Activated CD8-positive, alpha-beta memory T cell treated with anti-CD3 and anti-CD28 coated beads, Interleukin-2, amount 50 U/mL, for 24 hours (primary cell): Measurements from ENCODE around the gene APBA2.

ENCODE experiments used
- DNase-seq: peaks from one replicate; pipeline ENCODE4 v3.0.0-alpha.2; 2020; ENCODE audit errors: extremely low read depth

APBA2 gene

GRCh38 chr15:29102911-29103823, 217.4 kb downstream of the APBA2 start:
- DNase-seq, result no peak

- DNase-seq, result no peak
Observed at GRCh38 chr15:29103824-29104565, 218.2 kb downstream of the APBA2 start.

DNA sequence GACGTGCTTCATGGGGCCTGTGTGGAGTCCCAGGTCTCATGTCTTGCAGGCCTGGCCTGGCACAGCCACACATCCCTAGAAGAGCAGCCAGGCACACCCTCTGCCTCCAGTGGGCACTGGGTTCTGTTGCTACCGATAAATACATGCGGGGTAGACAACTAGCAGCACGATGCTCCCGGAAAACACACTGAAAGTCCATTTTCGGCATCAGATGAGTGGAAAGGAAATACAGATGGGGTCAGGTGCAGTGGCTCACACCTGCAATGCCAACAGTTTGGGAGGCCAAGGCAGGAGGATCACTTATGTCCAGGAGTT, 218.7 kb downstream of the APBA2 start:
- no peak for DNase-seq

DNA sequence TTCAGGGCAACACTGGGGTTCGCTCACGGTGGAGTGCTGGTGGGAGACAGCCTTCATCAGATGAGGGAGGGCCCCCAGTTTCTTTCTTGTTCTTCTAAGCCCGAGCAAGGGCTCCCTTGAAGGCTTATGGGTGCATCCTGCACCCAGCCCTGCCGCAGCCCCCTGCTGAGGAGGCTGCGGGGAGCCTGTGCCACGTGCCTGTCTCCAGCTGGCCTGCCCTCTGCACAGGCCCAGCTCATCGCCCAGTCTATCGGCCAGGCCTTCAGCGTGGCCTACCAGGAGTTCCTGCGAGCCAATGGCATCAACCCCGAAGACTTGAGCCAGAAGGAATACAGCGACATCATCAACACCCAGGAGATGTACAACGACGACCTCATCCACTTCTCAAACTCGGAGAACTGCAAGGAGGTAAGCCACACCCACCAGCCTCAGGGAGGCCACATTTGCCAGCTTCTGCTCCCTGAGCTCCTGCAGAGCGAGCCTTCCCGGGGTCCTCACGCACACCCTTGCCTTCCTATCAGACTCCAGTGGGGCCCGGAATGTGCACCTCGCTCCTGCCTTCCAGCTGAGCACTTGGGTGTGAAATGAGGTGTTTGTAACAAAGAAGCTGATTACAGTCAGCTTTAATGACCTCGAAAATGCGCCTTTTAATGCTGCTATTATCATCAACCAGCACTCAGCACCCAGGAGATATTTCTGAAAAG, 219.5 kb downstream of the APBA2 start:
- no peak for DNase-seq

GRCh38 chr15:29106116-29106515, 220.3 kb downstream of the APBA2 start:
- DNase-seq, result no peak

DNA sequence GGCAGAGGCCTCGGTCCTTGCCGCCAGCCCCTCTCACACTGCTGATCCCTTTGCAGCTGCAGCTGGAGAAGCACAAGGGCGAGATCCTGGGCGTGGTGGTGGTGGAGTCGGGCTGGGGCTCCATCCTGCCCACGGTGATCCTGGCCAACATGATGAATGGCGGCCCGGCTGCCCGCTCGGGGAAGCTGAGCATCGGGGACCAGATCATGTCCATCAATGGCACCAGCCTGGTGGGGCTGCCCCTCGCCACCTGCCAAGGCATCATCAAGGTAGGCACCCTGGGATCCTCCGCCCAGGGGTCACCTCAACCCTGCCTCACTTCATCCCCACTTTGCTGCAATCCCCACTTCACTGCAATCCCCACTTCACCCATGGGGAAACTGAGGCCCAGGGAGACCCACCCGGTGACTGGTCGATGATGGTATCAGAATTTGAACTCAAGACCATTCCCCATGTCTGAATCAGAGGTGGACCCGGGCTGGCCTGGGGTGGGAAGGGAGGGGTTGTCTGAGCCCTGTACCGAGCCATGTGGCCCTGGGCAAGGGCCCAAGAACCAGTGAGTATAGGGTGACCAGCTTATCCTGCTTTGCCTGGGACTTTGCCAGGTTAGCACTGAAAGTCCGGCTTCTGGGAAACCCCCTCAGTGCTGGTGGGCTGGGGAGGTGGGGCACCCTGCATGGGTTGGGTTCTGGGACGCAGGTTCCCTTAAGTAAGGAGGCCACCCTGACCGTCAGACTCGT, 220.9 kb downstream of the APBA2 start:
- DNase-seq, result no peak

GRCh38 chr15:29107291-29107890, 221.6 kb downstream of the APBA2 start:
- DNase-seq, result no peak

GRCh38 chr15:29107971-29108645, 222.3 kb downstream of the APBA2 start:
- no peak for DNase-seq

- no peak for DNase-seq
Observed at GRCh38 chr15:29109762-29110161, 224.0 kb downstream of the APBA2 start.

GRCh38 chr15:29110176-29110575, 224.4 kb downstream of the APBA2 start:
- DNase-seq, result no peak

DNA sequence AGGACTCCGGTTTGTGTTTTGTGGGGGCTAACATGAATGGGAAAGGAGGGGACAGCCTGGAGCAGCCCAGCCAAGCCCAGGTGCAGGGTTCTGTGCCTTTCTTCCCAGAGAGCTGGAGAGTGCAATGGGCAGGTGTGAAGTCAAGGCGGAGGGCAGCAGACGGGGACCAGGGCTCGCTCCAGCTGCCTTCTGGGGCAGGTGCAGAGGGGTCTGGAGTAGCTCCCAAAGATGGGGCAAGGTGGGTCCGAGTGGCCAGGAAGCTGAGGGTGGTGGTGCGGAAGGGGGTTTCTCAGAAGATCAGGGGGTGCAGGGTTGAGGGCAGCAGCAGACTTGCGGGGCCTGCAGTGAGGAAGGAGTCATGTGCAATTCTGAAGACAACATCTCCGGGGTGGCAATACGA, 225.0 kb downstream of the APBA2 start:
- DNase-seq, result no peak

DNA sequence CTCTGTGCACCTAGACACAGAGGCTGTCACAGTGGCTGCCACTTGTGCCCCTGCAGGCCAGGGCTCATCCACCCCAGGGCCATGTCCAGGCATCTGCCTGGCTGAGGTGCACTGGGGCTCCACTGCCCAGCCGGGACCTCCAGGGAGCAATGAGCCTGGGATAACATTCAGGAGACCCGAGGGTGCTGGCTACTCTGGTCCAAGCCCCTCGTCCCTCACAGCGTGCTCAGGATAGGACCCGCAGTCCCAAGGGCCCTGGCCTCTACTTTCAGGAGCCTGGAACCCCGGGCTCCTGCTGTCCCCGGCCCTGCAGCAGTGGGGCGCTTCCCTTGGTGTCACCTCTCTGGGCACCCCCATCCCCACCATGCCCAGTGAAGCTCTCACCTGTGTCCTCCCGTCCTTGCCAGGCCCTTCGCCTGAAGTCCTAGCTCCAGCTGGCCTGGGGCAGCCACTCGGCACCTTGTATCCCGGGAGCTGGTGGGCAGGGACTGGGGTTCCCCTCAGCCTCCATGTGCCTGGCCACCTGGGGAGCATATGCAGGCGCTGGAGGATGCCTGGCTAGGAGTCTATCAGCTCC, 226.0 kb downstream of the APBA2 start:
- no peak for DNase-seq

DNA sequence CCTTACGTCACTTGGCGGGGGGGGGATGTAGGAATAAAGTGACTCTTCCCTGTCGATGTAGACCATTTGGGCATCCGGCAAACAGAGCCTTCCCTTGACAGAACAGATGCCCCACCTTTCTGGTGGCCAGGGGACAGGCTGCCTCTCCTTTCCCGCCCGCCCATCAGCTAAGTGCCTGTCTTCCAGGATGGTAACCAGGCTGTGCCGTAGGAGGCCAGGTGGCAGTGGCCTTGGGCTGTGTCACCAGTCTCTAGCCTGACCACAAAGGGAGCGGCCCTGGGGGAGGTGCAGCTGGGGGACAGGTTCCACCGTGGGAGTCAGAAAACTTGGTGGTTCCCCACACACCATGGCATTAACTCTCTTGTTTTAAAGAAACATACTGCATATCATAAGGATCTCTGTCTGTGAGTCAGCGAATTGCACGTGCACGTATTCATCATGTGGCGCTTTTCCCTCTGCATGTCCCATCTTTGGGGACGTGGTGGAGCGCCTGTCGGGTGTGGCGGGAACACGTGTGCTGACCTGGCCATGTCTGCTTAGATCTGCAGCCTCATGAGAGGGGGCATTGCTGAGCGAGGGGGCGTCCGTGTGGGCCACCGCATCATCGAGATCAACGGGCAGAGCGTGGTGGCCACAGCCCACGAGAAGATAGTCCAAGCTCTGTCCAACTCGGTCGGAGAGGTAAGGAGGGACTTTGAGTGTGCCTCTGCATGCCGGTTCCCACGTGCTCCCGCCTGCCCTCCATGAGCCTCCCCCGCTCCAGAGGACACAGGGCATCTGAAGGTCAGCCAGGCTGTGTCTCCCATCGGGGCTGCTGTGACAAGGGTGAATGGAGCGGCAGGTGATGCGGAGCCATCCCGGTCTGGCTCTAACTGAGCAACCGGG, 227.8 kb downstream of the APBA2 start:
- no peak for DNase-seq

- DNase-seq, result no peak
Observed at GRCh38 chr15:29114221-29115092, 228.7 kb downstream of the APBA2 start.

GRCh38 chr15:29115093-29115991, 229.6 kb downstream of the APBA2 start:
- DNase-seq, result no peak

- no peak for DNase-seq
Observed at GRCh38 chr15:29116970-29117700, 231.4 kb downstream of the APBA2 start.

DNA sequence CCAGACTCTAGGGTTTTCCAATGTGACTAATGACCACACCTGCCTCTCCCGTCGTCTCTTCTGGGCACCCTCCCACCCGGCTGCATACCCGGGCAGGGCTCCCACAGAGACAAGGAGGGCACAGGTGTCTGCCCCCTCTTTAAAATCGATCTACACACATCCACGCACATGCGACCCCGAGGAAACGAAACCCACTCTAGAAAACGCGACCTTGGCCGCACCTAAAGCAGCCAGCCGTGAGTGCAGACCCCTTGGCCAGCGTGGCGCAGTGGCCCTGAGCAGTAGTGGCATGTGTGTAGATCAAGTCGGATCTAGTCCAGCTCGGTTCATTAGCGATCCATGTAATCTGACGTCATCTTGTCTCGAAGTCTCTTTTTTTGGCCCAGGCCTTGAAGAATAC, 232.0 kb downstream of the APBA2 start:
- no peak for DNase-seq
